DOHH2 (cell line): ENCODE data around the gene SMYD1.

Experiments used
- EZH2phosphoT487 ChIP-seq: fragments of 200-600 bp; sonication (generic); IDR thresholded peaks from 2 replicates; pipeline ENCODE4 v1.6.1; 2017; ENCODE audit warnings: borderline replicate concordance, mild to moderate bottlenecking, antibody characterized with exemption, low read length, moderate library complexity, mixed read lengths
- TF ChIP-seq, protein P1 (sequence below): fragments of 200-600 bp; sonication (generic); IDR thresholded peaks from one replicate; pipeline ENCODE4 v1.5.1; 2014; ENCODE audit warnings: antibody characterized with exemption, mild to moderate bottlenecking, low read depth, low read length; ENCODE audit not compliant: poor library complexity, severe bottlenecking

DNA sequence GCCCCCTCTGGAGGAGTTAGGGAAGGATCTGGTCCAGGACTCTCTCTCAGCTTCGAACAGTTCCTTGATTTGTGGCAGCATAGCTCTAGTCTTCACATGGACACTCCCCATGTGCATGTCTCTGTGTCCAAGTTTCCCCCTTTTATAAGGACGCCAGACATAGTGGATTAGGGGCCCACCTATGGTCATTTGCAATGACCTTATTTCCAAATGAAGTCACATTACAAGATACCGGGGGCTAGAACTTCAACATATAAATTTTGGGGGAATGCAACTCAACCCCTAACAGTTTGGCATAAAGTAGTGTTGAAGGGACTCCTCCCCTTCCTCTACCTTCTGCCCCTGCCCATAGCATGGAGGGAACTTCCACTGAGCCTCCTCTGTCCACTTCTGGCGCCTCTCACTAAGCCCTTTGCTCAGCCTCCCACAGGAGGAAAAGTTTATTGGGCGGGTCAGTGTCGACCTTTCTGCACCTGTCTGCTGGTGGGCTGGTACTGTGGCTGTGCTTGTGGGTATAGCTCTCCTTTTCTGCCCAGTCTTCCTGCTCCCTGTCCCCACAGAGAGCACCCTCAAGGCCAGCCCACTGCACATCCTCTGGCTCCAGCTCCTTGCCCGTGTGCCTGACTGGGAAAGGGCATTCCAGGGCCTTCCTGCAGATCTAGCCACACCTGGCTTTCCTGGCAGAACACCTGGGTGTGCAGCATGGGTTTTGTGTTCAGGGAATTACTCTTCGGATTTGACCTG is 54.7 kb downstream of the SMYD1 start:
- TF ChIP-seq, protein P1, sequence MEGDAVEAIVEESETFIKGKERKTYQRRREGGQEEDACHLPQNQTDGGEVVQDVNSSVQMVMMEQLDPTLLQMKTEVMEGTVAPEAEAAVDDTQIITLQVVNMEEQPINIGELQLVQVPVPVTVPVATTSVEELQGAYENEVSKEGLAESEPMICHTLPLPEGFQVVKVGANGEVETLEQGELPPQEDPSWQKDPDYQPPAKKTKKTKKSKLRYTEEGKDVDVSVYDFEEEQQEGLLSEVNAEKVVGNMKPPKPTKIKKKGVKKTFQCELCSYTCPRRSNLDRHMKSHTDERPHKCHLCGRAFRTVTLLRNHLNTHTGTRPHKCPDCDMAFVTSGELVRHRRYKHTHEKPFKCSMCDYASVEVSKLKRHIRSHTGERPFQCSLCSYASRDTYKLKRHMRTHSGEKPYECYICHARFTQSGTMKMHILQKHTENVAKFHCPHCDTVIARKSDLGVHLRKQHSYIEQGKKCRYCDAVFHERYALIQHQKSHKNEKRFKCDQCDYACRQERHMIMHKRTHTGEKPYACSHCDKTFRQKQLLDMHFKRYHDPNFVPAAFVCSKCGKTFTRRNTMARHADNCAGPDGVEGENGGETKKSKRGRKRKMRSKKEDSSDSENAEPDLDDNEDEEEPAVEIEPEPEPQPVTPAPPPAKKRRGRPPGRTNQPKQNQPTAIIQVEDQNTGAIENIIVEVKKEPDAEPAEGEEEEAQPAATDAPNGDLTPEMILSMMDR, result no peak
- no peak for TF ChIP-seq EZH2phosphoT487
